Activated CD8-positive, alpha-beta memory T cell treated with anti-CD3 and anti-CD28 coated beads for 48 hours (primary cell): ENCODE measurements around the gene TTC13.
A peak's percentile ranks its signal among the peaks of the same experiment; 100 is the strongest.
"Not testable (repeated sequence)": the region's sequence is repeated elsewhere in the genome, so short reads cannot be mapped to it uniquely, and the experiment has no call there.

Experiments
- DNase-seq, 3 experiments: peaks; one replicate each; pipeline ENCODE4 v3.0.0-alpha.2; 2020; ENCODE audit warnings: low read depth in 2 of 3, low spot score in 2 of 3

TTC13 gene

DNA sequence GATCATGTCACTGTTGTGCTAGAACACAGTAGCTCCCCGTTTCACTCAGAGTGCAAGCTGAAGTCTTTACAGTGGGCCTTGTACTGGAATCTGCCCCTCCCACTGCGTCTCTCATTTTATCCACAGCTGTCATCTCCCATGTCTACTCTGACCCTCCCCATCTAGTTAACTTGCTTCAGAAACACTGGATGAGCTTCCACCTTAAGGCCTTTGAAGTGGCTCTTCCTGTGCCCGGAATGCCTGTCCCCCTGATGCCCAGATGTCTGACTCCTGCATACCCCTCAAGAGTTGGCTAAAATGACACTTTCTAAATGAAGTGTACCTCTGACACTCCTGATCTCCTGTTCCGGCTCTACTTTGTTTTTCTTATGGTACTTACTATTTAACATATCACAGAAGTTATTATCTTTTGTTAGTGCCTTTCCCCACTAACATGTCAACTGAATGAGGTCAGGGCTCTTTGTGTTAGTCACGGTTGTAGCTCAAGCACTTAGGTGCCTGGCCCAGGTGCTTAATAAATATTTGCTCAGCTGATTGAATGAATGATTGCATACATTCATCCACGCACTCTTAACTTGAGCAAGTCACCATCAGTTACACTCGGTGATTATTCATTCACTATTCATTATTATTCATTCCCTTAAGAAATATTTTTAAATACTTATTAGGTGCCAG, 13.6 kb upstream of the TTC13 start:
- DNase-seq, result no peak

DNA sequence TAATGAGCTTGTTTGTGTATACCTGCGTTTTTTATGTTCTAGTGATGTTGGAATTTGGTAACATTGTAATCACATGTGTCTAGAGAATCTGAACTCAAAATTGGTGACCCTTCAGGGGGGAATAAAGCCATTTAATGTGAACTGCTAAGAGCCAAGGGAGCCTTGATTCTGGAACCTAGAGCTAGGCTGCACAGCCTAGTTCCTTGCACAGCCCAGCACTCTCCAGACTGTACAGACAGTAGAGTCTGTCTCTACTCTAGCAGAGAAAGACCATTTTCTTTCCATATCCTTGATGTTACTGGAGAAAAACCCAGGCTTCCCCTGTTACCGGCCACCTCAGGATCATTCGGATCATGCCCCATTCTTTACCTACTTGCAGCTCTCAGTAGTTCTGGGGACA, 8.8 kb upstream of the TTC13 start:
- no peak for DNase-seq

GRCh38 chr1:230986976-230987375, 8.3 kb upstream of the TTC13 start:
- DNase-seq, result no peak

DNA sequence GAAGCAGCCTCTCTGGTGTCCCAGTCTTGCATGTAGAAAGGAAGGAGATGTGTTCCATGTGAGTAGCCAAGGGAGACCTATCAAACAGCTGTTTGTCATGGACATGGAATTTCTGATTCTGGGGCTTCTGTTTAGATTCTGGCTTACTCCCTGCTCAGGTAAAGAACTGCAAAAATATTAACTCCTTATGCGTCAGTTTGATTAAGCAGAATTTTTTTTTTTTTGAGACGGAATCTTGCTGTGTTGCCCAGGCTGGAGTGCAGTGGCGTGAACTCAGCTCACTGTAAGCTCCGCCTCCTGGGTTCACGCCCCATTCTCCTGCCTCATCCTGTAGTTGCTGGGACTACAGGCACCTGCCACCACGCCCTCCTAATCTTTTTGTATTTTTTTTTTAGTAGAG, 7.0 kb upstream of the TTC13 start:
- no peak for DNase-seq

GRCh38 chr1:230984622-230985515, 6.2 kb upstream of the TTC13 start:
- not testable (repeated sequence) for DNase-seq

- DNase-seq, result no peak
Measured at GRCh38 chr1:230983811-230984210, 5.2 kb upstream of the TTC13 start.

DNA sequence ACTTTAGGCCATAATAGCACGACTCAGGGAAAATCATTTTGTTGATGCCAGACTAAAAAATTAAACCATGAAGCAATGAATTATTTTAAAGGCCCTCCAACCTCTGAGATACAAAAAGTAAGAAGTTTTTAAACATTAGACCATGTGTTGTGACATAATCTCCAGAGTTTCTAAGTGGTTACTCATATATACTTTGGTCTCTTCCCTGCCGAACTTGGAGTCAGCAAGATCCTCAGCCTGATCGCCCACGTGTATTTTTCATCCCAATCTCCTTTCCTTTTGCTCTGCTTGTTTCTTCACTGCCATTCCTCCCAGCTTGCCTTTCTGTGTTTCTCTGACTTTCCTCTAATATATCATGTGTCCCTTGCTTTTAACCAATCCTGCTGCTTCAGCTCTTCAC, 4.0 kb upstream of the TTC13 start:
- DNase-seq, result no peak

DNA sequence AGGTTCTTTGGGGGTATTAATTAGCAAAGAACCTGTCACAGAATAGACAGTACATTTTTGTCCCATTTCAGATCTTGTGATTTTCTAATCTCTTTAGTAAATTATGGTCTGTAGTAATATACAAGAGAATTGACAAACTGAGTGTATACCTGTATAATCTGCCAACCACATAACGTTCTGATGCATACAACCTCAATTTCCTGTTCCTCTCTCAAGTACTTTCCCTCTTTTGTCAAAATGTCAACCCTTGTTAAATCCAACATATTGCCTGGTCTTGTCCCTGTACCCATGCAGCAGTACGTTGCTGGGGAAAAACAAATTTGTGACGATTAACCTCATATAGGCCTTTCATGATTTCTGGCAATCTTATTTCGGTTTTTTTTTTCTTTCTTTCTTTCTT, 1.3 kb upstream of the TTC13 start:
- DNase-seq, result no peak

GRCh38 chr1:230979389-230979716, 692 bp upstream of the TTC13 start:
- no peak for DNase-seq

- DNase-seq, result peak; percentile 7 to 23 (median 18)
Measured at GRCh38 chr1:230977761-230978490, 735 bp downstream of the TTC13 start.

- DNase-seq, result no peak
Measured at GRCh38 chr1:230976825-230977747, 1.6 kb downstream of the TTC13 start.

GRCh38 chr1:230976360-230976759, 2.3 kb downstream of the TTC13 start:
- no peak for DNase-seq

DNA sequence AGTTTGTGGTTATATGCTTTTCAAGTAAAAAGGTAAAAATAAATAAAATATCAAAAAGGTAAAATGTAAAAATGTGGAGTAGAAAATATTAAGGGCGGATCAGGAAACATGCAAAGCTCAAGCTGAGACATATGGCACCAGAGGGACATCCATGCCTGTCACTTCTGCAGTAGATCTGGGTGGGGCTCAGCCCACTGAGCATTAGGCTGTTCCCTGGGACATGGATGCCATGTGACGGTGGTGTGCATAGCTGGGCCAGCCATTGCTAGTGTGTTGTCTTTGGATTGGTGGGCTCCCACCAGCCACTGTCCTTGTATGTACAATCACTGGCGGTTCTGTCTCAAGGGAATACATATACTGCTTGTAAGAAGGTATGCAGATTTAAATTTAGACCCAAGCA, 3.0 kb downstream of the TTC13 start:
- no peak for DNase-seq

GRCh38 chr1:230972855-230973271, 5.8 kb downstream of the TTC13 start:
- peak in 1 of 3 experiments; percentile 11 for DNase-seq

GRCh38 chr1:230971771-230972170, 6.9 kb downstream of the TTC13 start:
- no peak for DNase-seq

- DNase-seq, result no peak
Measured at GRCh38 chr1:230970432-230970831, 8.2 kb downstream of the TTC13 start.

DNA sequence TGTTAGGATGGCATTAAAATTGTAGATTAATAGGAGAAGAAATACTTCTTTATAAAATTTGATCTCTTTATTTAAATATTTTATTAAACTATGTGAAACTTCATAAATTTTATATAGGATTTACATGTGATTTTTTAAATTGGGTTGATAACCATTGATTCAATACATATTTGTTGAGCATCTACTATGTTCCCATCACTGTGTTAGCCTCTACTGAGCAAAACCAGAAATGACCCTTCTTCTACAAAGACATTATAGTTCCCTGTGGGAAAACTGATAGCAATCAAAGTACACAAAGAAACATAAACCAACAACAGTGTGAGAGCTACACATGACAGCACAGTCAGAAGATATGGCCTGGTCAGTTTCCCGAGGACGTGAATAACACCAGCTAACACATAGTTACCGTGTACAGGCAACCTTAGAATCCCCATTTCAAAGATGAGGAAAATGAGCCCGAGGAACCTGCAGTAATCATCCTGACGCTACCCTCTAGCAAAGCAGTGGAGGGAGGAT, 12.2 kb downstream of the TTC13 start:
- DNase-seq, result no peak

- no peak for DNase-seq
Measured at GRCh38 chr1:230965535-230965934, 13.1 kb downstream of the TTC13 start.

DNA sequence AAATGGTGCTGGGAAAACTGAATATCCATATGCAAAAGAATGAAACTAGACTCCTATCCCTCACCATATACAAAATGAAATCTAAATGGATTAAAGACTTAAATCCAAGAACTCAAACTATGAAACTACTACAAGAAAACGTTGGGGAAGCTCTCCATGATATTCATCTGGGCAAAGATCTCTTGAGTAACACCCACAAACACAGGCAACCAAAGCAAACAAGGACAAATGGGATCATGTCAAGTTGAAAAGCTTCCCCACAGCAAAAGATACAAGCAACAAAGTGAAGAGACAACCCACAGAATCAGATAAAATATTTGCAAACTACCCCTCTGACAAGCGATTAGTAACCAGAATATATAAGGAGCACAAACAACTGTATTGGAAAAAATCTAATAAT, 13.8 kb downstream of the TTC13 start:
- no peak for DNase-seq

- no peak for DNase-seq
Measured at GRCh38 chr1:230958370-230958769, 20.3 kb downstream of the TTC13 start.

GRCh38 chr1:230957580-230957989, 21.1 kb downstream of the TTC13 start:
- DNase-seq, result no peak
